ENCODE measurements around the gene NAMPT.

NAMPT gene

GRCh38 chr7:106313966-106314365, 29.2 kb upstream of the NAMPT start:
- Histone ChIP-seq H3K27me3 (ENCODE audit: control insufficient read depth, low read length) (no peaks in the 10 kb centered on the region; the same call in 1 of the 2 replicates), H3K9me2 (replicated peaks; ENCODE audit: control insufficient read depth, low read length) (no peaks in the 10 kb centered on the region; the same call in 1 of the 2 replicates), H3K79me2 (ENCODE audit: control insufficient read depth, low read length) (no peaks in the 10 kb centered on the region), H4K20me1 (ENCODE audit: control insufficient read depth, insufficient read depth, low read depth, low read length) (no peaks in the 10 kb centered on the region), H3K4me3 (ENCODE audit: low read length) (no peak overlapping the region), H3K9me3 (ENCODE audit: control insufficient read depth, insufficient read depth, low read length) (no peaks in the 10 kb centered on the region), H3K4me2 (ENCODE audit: low read length) (peak overlapping the region; percentile 1), H3K27ac (ENCODE audit: low read depth, low read length) (no peak overlapping the region), H3K36me3 (ENCODE audit: control insufficient read depth, low read length) (no peaks in the 10 kb centered on the region), H3F3A (ENCODE audit: control insufficient read depth, insufficient read depth) (peaks cover 3% of the 10 kb centered on the region; the same call in 1 of the 2 replicates), H3K4me1 (ENCODE audit: control insufficient read depth, low read length) (peaks cover 10% of the 10 kb centered on the region)
- TF ChIP-seq CTCF (IDR thresholded peaks at IDR 0.05; ENCODE audit: low read depth, low read length, poor library complexity, severe bottlenecking) (no peak), EZH2phosphoT487 (IDR thresholded peaks at IDR 0.05; ENCODE audit: borderline replicate concordance, low read length) (no peak)

GRCh38 chr7:106313456-106313901, 28.7 kb upstream of the NAMPT start:
- Histone ChIP-seq H3K27ac (ENCODE audit: low read depth, low read length) (no peak overlapping the region), H3K27me3 (ENCODE audit: control insufficient read depth, low read length) (no peaks in the 10 kb centered on the region; the same call in 1 of the 2 replicates), H4K20me1 (ENCODE audit: control insufficient read depth, insufficient read depth, low read depth, low read length) (no peaks in the 10 kb centered on the region), H3K9me3 (ENCODE audit: control insufficient read depth, insufficient read depth, low read length) (no peaks in the 10 kb centered on the region), H3K9me2 (replicated peaks; ENCODE audit: control insufficient read depth, low read length) (no peaks in the 10 kb centered on the region; the same call in 1 of the 2 replicates), H3K4me1 (ENCODE audit: control insufficient read depth, low read length) (peaks cover 10% of the 10 kb centered on the region), H3K79me2 (ENCODE audit: control insufficient read depth, low read length) (no peaks in the 10 kb centered on the region), H3F3A (ENCODE audit: control insufficient read depth, insufficient read depth) (peaks cover 3% of the 10 kb centered on the region; the same call in 1 of the 2 replicates), H3K4me2 (ENCODE audit: low read length) (peak overlapping the region; percentile 1), H3K36me3 (ENCODE audit: control insufficient read depth, low read length) (no peaks in the 10 kb centered on the region), H3K4me3 (ENCODE audit: low read length) (no peak overlapping the region)
- TF ChIP-seq EZH2phosphoT487 (IDR thresholded peaks at IDR 0.05; ENCODE audit: borderline replicate concordance, low read length) = no peak
- TF ChIP-seq CTCF (IDR thresholded peaks at IDR 0.05; ENCODE audit: low read depth, low read length, poor library complexity, severe bottlenecking) = no peak

- Histone ChIP-seq H3K79me2 (ENCODE audit: control insufficient read depth, low read length) (no peaks in the 10 kb centered on the region), H3K4me1 (ENCODE audit: control insufficient read depth, low read length) (peaks cover 10% of the 10 kb centered on the region), H3K4me2 (ENCODE audit: low read length) (no peak overlapping the region), H3F3A (ENCODE audit: control insufficient read depth, insufficient read depth) (peaks cover 3% of the 10 kb centered on the region; the same call in 1 of the 2 replicates), H3K9me3 (ENCODE audit: control insufficient read depth, insufficient read depth, low read length) (no peaks in the 10 kb centered on the region), H3K4me3 (ENCODE audit: low read length) (no peak overlapping the region), H3K9me2 (replicated peaks; ENCODE audit: control insufficient read depth, low read length) (no peaks in the 10 kb centered on the region; the same call in 1 of the 2 replicates), H3K27ac (ENCODE audit: low read depth, low read length) (no peak overlapping the region), H4K20me1 (ENCODE audit: control insufficient read depth, insufficient read depth, low read depth, low read length) (no peaks in the 10 kb centered on the region), H3K36me3 (ENCODE audit: control insufficient read depth, low read length) (no peaks in the 10 kb centered on the region), H3K27me3 (ENCODE audit: control insufficient read depth, low read length) (no peaks in the 10 kb centered on the region; the same call in 1 of the 2 replicates)
- TF ChIP-seq CTCF (IDR thresholded peaks at IDR 0.05; ENCODE audit: low read depth, low read length, poor library complexity, severe bottlenecking) (no peak), EZH2phosphoT487 (IDR thresholded peaks at IDR 0.05; ENCODE audit: borderline replicate concordance, low read length) (0 out of 2 replicates have a peak, but pooled peaks have one; percentile 6)
Observed at GRCh38 chr7:106312906-106313305, 28.1 kb upstream of the NAMPT start.
